Stimulated activated CD8-positive, alpha-beta memory T cell treated with anti-CD3 and anti-CD28 coated beads, Interleukin-7, amount 100 ng/mL, for 4 hours (primary cell): ENCODE results near the gene TOLLIP.

Experiments
- DNase-seq, 2 donors: peaks; one replicate each; pipeline ENCODE4 v3.0.0-alpha.2; 2020; ENCODE audit warnings: low read depth in 2 of 2

TOLLIP gene

GRCh38 chr11:1232021-1232882 is 77.2 kb downstream of the TOLLIP start:
- no peak for DNase-seq

- no peak for DNase-seq
These were observed 77.9 kb downstream of the TOLLIP start for GRCh38 chr11:1231396-1232020.

- DNase-seq, result no peak
These were observed 78.7 kb downstream of the TOLLIP start for GRCh38 chr11:1230456-1231395.

- no peak for DNase-seq
These were observed 79.3 kb downstream of the TOLLIP start for GRCh38 chr11:1230121-1230455.

GRCh38 chr11:1229471-1230120 is 79.8 kb downstream of the TOLLIP start:
- DNase-seq, result no peak

GRCh38 chr11:1228921-1229451 is 80.4 kb downstream of the TOLLIP start:
- DNase-seq, result no peak

- DNase-seq, result no peak
These were observed 81.2 kb downstream of the TOLLIP start for GRCh38 chr11:1228101-1228821.

- no peak for DNase-seq
These were observed 81.8 kb downstream of the TOLLIP start for GRCh38 chr11:1227551-1228100.

- no peak for DNase-seq
These were observed 82.4 kb downstream of the TOLLIP start for GRCh38 chr11:1226986-1227550.

GRCh38 chr11:1226226-1226985 is 83.0 kb downstream of the TOLLIP start:
- no peak for DNase-seq

GRCh38 chr11:1225386-1226225 is 83.8 kb downstream of the TOLLIP start:
- DNase-seq, result no peak

GRCh38 chr11:1224491-1225385 is 84.7 kb downstream of the TOLLIP start:
- no peak for DNase-seq
